ENCODE results near the gene CCDC40. TPM values are rescaled to one million over a fixed set of nuclear protein-coding genes. Genes with fewer than 3 reads are reported as not detected.

Gene CCDC40
- total RNA-seq, 2 experiments from 2014 or later, result not detected

GRCh38 chr17:80133626-80133970 is 97.2 kb downstream of the CCDC40 start:
- intact Hi-C loops (cut with micrococcal nuclease; ENCODE audit: unreplicated experiment), result no loop called here
- Histone ChIP-seq H4K20me1 (ENCODE audit: insufficient read depth, low read length) (peaks cover 5% of the 10 kb centered on the region; the same call in 1 of the 2 replicates), H3K79me2 (ENCODE audit: insufficient read depth, low read depth, low read length) (no peaks in the 10 kb centered on the region), H3K4me2 (ENCODE audit: low read length) (no peak overlapping the region), H3K9me2 (ENCODE audit: insufficient read depth, low read length) (no peaks in the 10 kb centered on the region), H2AFZ (ENCODE audit: low read length) (no peak overlapping the region), H3K9me3 (ENCODE audit: low read length) (no peaks in the 10 kb centered on the region), H3K4me1 (ENCODE audit: insufficient read depth, low read length, poor library complexity, severe bottlenecking) (no peaks in the 10 kb centered on the region), H3K4me3 (ENCODE audit: low read depth, low read length, poor library complexity, severe bottlenecking) (no peak overlapping the region), H3K36me3 (ENCODE audit: insufficient read depth, low read length) (peaks cover 66% of the 10 kb centered on the region), H3K27ac (ENCODE audit: low read depth, low read length, poor library complexity, severe bottlenecking) (no peak overlapping the region)
- TF ChIP-seq CTCF (conservative IDR thresholded peaks at IDR 0.05; ENCODE audit: low read length) (no peak), EZH2phosphoT487 (IDR thresholded peaks at IDR 0.05; ENCODE audit: borderline replicate concordance, low read depth, low read length) (no peak)
- POLR2A ChIA-PET, result interaction anchor here (0.6 to 1.9 kb wide), 3 partner anchors 9 to 707 kb away, joined by 3 to 5 read pairs (median 3); no protein-coding TSS in a partner anchor
- CTCF ChIA-PET (ENCODE audit: unreplicated experiment), result no interaction called here
- no TSS peak for BruUV-seq (replicated peaks)
- DNase-seq (ENCODE audit: low spot score), result no peak

GRCh38 chr17:80137131-80137530 is 100.7 kb downstream of the CCDC40 start:
- BruUV-seq (replicated peaks), result no TSS peak
- intact Hi-C loops (cut with micrococcal nuclease; ENCODE audit: unreplicated experiment), result no loop called here
- POLR2A ChIA-PET, result no interaction called here

More at GRCh38 chr17:80137131-80137530, 100.7 kb downstream of the CCDC40 start:
- Histone ChIP-seq H3K9me2 (ENCODE audit: insufficient read depth, low read length) (no peaks in the 10 kb centered on the region), H2AFZ (ENCODE audit: low read length) (no peak overlapping the region), H4K20me1 (ENCODE audit: insufficient read depth, low read length) (peaks cover 7% of the 10 kb centered on the region; the same call in 1 of the 2 replicates), H3K4me3 (ENCODE audit: low read depth, low read length, poor library complexity, severe bottlenecking) (no peak overlapping the region), H3K79me2 (ENCODE audit: insufficient read depth, low read depth, low read length) (peaks cover 7% of the 10 kb centered on the region; the same call in 1 of the 2 replicates), H3K4me1 (ENCODE audit: insufficient read depth, low read length, poor library complexity, severe bottlenecking) (no peaks in the 10 kb centered on the region), H3K27ac (ENCODE audit: low read depth, low read length, poor library complexity, severe bottlenecking) (no peak overlapping the region), H3K4me2 (ENCODE audit: low read length) (no peak overlapping the region), H3K9me3 (ENCODE audit: low read length) (no peaks in the 10 kb centered on the region), H3K36me3 (ENCODE audit: insufficient read depth, low read length) (peaks cover 100% of the 10 kb centered on the region)
- DNase-seq (ENCODE audit: low spot score), result no peak
- no peak for TF ChIP-seq EZH2phosphoT487 (IDR thresholded peaks at IDR 0.05; ENCODE audit: borderline replicate concordance, low read depth, low read length)
- no peak for TF ChIP-seq CTCF (conservative IDR thresholded peaks at IDR 0.05; ENCODE audit: low read length)
- CTCF ChIA-PET (ENCODE audit: unreplicated experiment), result no interaction called here
